Measurements from ENCODE around the gene ARHGAP6. TPM values are rescaled to one million over a fixed set of nuclear protein-coding genes. Genes with fewer than 3 reads are reported as not detected.

The ARHGAP6 gene
- total RNA-seq, 1 experiment from 2014 or later = 0.07 TPM

DNA sequence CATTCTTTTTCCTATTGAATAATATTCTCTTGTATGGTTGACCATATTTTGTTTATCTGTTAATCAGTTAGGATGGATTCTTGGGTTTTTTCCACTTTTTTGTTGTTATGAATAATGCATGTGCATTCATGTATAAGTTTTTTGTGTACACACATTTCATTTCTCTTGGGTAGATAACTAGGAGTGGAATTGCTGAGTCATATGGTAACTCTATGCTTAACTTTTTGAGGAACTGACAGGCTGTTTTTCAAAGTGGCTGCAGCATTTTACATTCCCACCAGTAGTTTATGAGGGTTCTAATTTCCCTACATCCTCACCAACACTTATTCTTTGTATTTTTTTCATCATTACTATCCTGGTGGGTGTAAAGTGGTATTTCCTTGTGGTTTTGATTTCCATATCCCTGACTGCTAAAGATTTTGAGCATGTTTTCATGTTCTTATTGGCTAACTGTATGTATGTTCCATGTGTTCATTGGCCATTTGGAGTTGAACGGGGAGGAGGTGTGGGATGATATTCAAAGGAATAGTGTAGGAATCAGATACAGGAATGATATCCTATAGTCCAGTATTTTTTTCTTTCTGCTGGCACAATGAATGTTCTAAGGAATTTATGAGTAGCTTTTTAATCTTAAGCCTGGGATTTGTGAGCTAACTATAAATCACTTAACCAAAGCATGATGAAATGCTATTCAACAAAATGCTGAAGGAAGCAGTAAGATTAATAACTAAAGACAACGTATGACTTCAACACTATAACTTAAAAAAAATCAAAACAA lies 258.2 kb downstream of the ARHGAP6 start:
- Mint-ChIP-seq H3K4me1 (no peaks in the 10 kb centered on the region), H3K9me3 (peaks cover 46 to 55% of the 10 kb centered on the region in 2 experiments), H3K36me3 (ENCODE audit: insufficient read depth in 1 of 3, low read depth in 3 of 3) (no peaks in the 10 kb centered on the region), H3K27ac (no peak overlapping the region), H3K4me3 (no peak overlapping the region), H3K27me3 (ENCODE audit: low read depth) (0 out of 2 replicates have a peak, but pooled peaks cover 1% of the 10 kb centered on the region)
- no peak overlapping the region for H2BK15ac ChIP-seq (ENCODE audit: low read depth, low read length)
- H2BK12ac ChIP-seq (ENCODE audit: insufficient read length, low read depth, low read length) = no peak overlapping the region
- H3K79me2 ChIP-seq (ENCODE audit: insufficient read depth, low read length) = no peaks in the 10 kb centered on the region
- no peaks in the 10 kb centered on the region for H3K4me1 ChIP-seq (ENCODE audit: insufficient read depth, low read length)
- H4K91ac ChIP-seq (ENCODE audit: insufficient read length, low read depth, low read length) = no peak overlapping the region
- no peak overlapping the region for H3K23ac ChIP-seq (ENCODE audit: insufficient read length, low read depth, low read length)
- no peak overlapping the region for H2BK20ac ChIP-seq (ENCODE audit: low read depth, low read length, poor library complexity, severe bottlenecking)
- H2AK5ac ChIP-seq (ENCODE audit: insufficient read length, low read length) = no peak overlapping the region
- TF ChIP-seq, protein P1, sequence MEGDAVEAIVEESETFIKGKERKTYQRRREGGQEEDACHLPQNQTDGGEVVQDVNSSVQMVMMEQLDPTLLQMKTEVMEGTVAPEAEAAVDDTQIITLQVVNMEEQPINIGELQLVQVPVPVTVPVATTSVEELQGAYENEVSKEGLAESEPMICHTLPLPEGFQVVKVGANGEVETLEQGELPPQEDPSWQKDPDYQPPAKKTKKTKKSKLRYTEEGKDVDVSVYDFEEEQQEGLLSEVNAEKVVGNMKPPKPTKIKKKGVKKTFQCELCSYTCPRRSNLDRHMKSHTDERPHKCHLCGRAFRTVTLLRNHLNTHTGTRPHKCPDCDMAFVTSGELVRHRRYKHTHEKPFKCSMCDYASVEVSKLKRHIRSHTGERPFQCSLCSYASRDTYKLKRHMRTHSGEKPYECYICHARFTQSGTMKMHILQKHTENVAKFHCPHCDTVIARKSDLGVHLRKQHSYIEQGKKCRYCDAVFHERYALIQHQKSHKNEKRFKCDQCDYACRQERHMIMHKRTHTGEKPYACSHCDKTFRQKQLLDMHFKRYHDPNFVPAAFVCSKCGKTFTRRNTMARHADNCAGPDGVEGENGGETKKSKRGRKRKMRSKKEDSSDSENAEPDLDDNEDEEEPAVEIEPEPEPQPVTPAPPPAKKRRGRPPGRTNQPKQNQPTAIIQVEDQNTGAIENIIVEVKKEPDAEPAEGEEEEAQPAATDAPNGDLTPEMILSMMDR (conservative IDR thresholded peaks at IDR 0.05) = no peak
- H3K9ac ChIP-seq (ENCODE audit: extremely low read depth, insufficient read length, low read length) = no peak overlapping the region
- no peak overlapping the region for H4K5ac ChIP-seq (ENCODE audit: insufficient read length, low read depth, low read length)
- no peak overlapping the region for H3K56ac ChIP-seq (ENCODE audit: insufficient read length, low read depth, low read length)
- H3K4ac ChIP-seq (ENCODE audit: low read depth, low read length) = no peak overlapping the region
- H3K27ac ChIP-seq (ENCODE audit: insufficient read length, low read depth, low read length) = no peak overlapping the region
- H3K9me3 ChIP-seq (ENCODE audit: control insufficient read depth, low read depth, low read length) = no peaks in the 10 kb centered on the region
- H2AFZ ChIP-seq (ENCODE audit: low read length) = no peak overlapping the region
- H3K18ac ChIP-seq (ENCODE audit: insufficient read length, low read depth, low read length) = no peak overlapping the region
- H3K14ac ChIP-seq (ENCODE audit: insufficient read depth, low read length) = no peak overlapping the region
- no peak overlapping the region for H4K8ac ChIP-seq (replicated peaks; ENCODE audit: insufficient read length, low read depth, low read length)
- no peaks in the 10 kb centered on the region for H4K20me1 ChIP-seq (ENCODE audit: control insufficient read depth, insufficient read depth, insufficient read length)
- H3K79me1 ChIP-seq (ENCODE audit: insufficient read depth, low read depth, low read length, poor library complexity, severe bottlenecking) = no peaks in the 10 kb centered on the region
- H3T11ph ChIP-seq (ENCODE audit: low read length) = no peak overlapping the region
- DNase-seq = no peak
- no peaks in the 10 kb centered on the region for H3K27me3 ChIP-seq (ENCODE audit: insufficient read depth, low read length)
- no peak overlapping the region for H3K4me2 ChIP-seq (ENCODE audit: insufficient read depth, insufficient read length, low read length)
- no peak overlapping the region for H2BK5ac ChIP-seq (ENCODE audit: insufficient read length, low read length)
- WGBS (ENCODE audit: extremely low coverage, insufficient read length, low lambda C conversion rate) = no CpG with 5 or more reads among the region's 2 CpGs
- H3K23me2 ChIP-seq (ENCODE audit: insufficient read length, low read depth, low read length, poor library complexity, severe bottlenecking) = no peaks in the 10 kb centered on the region
- H2BK120ac ChIP-seq (ENCODE audit: low read depth, low read length, poor library complexity, severe bottlenecking) = no peak overlapping the region

Data from H9 (cell line).